ENCODE data around the gene TSPAN16. TPM values are rescaled to one million over a fixed set of nuclear protein-coding genes. Genes with fewer than 3 reads are reported as not detected.
A peak's percentile ranks its signal among the peaks of the same experiment; 100 is the strongest.

Gene TSPAN16
- total and polyA plus RNA-seq, 2 of the 13 experiments (the other 11 are each of a cell fraction or from before 2014, with no cell fraction given), result not detected

- FAIRE-seq (no peak), ATAC-seq (no peak), DNase-seq (ENCODE audit: low spot score) (no peak)
- Histone ChIP-seq H3K4me1 (ENCODE audit: insufficient read depth, low read length) (no peaks in the 10 kb centered on the region), H3K27ac (ENCODE audit: extremely low read length, insufficient read depth, low read length) (no peak overlapping the region), H3K79me2 (ENCODE audit: insufficient read depth, low read length) (no peaks in the 10 kb centered on the region), H3K9ac (ENCODE audit: insufficient read depth, low read depth, low read length) (no peak overlapping the region), H3K36me3 (replicated peaks in 1 of 2; ENCODE audit: control insufficient read depth in 1 of 2, insufficient read depth in 2 of 2, low read length in 2 of 2) (peaks cover 0 to 5% of the 10 kb centered on the region in 2 experiments; a peak in 3 of 5 replicates), H3K4me2 (ENCODE audit: low read depth, low read length) (no peak overlapping the region), H3K4me3 (replicated peaks in 1 of 3; ENCODE audit: insufficient read depth in 1 of 3, low read depth in 2 of 3, low read length in 3 of 3) (no peak overlapping the region), H2AFZ (ENCODE audit: low read length) (no peak overlapping the region), H4K20me1 (ENCODE audit: insufficient read depth, low read length) (no peaks in the 10 kb centered on the region), H3K9me3 (ENCODE audit: low read length) (no peaks in the 10 kb centered on the region), H3K27me3 (ENCODE audit: control insufficient read depth in 1 of 2, insufficient read depth in 2 of 2, low read length in 2 of 2) (no peaks in the 10 kb centered on the region)
- intact Hi-C loops (cut with micrococcal nuclease; ENCODE audit: unreplicated experiment), result no loop called here
- CTCF ChIA-PET (ENCODE audit: low intra/inter-chr PET ratio, low total read pairs), result no interaction called here
- BruUV-seq (replicated peaks), result no TSS peak
- in situ Hi-C loops (cut with HindIII; ENCODE audit: extremely low pct_ligation_motif_present, low pct_unique_long_range_greater_than_20kb), result no loop called here
- TF ChIP-seq ZSCAN9 (CRISPR knock-in tag; IDR thresholded peaks at IDR 0.05; ENCODE audit: borderline replicate concordance), result no peak
- 0 out of 2 replicates have a peak, but pooled peaks have one; percentile 19 for TF ChIP-seq ZNF768 (CRISPR knock-in tag; IDR thresholded peaks at IDR 0.05)
- TF ChIP-seq AGO2 (optimal IDR thresholded peaks at IDR 0.05; ENCODE audit: low read depth, low read length), result peak; percentile 26
- TF ChIP-seq EZH2 (conservative IDR thresholded peaks at IDR 0.05; ENCODE audit: low read depth, low read length), result no peak
- TF ChIP-seq, protein P1, sequence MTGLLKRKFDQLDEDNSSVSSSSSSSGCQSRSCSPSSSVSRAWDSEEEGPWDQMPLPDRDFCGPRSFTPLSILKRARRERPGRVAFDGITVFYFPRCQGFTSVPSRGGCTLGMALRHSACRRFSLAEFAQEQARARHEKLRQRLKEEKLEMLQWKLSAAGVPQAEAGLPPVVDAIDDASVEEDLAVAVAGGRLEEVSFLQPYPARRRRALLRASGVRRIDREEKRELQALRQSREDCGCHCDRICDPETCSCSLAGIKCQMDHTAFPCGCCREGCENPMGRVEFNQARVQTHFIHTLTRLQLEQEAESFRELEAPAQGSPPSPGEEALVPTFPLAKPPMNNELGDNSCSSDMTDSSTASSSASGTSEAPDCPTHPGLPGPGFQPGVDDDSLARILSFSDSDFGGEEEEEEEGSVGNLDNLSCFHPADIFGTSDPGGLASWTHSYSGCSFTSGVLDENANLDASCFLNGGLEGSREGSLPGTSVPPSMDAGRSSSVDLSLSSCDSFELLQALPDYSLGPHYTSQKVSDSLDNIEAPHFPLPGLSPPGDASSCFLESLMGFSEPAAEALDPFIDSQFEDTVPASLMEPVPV (CRISPR knock-in tag; IDR thresholded peaks at IDR 0.05), result no peak
- TF ChIP-seq KAT7 (CRISPR knock-in tag; IDR thresholded peaks at IDR 0.05; ENCODE audit: borderline replicate concordance), result no peak
- no peak for TF ChIP-seq NR2F1 (CRISPR knock-in tag; IDR thresholded peaks at IDR 0.05)
- no peak for TF ChIP-seq PAWR (CRISPR knock-in tag; IDR thresholded peaks at IDR 0.05; ENCODE audit: borderline replicate concordance)
- no peak for TF ChIP-seq AHR (CRISPR knock-in tag; IDR thresholded peaks at IDR 0.05)
- TF ChIP-seq ZNF75D (CRISPR knock-in tag; IDR thresholded peaks at IDR 0.05; ENCODE audit: borderline replicate concordance), result no peak
- POLR2A ChIA-PET, result interaction anchor here (1.1 to 1.7 kb wide), 2 partner anchors 13 kb away, joined by 4 to 5 read pairs; partner anchors contain the start of gene SWSAP1
- WGBS (ENCODE audit: low lambda C conversion rate), result 93% methylated on average over 26 of the region's 35 CpGs
Measured at GRCh38 chr19:11361771-11362731, 66.1 kb downstream of the TSPAN16 start.
